ENCODE data around the gene RBM33.

Gene RBM33

GRCh38 chr7:155660758-155661093 lies 16.3 kb downstream of the RBM33 start:
- DNase-seq (ENCODE audit: insufficient read length, low spot score) = no peak
- FAIRE-seq = peak; percentile 31

DNA sequence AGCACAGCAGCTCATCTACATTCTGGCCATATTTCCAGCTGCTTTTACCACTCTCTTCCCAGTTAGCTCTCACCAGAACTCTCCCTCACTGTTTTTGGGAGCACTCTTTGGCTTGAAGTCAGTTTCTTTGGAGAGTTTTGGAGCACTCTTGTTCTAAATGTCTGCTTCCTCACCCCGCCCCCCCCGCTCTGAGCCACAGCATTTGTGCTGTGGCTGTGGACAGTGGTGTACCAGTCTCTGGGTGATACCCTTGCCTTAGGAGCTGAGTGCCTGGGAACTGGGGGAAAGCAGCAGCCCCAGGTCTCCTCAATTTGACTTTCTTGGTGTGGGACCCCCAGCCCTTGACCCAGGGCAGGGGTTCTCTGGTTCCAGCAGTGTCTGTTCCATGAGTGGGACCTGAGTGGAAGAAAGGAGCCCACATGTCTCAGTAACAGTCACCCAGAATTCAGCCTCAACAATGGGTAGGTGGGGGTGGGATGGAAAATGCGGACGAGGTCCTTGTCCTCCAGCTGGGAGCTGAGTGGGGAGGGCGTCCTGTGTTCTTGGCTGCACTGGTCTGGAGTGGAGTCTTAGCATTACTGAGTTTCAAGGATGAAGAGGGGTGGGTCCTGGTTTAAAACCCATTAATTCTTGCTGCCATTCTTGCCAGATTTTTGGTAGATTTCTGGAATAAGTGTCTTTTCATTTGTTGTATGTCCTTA lies 18.0 kb downstream of the RBM33 start:
- DNase-seq (ENCODE audit: insufficient read length, low spot score) = no peak
- no peak for FAIRE-seq

DNA sequence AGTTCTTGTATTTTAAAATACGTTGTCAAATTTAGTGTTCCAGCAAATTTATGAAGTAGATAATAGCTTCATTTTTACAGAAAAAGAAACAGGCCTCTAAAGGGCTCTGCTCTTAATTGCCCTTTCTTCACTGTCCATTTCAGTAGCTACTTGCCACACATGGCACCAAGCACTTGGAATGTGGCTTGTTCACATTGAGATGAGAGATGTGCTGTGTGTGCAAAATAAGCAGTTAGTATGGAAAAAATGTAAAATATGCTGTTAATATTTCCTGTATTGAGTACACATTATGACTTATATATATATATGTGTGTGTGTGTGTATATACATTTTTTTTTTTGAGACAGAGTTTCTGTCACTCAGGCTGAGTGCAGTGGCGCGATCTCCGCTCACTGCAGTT lies 19.5 kb downstream of the RBM33 start:
- no peak for FAIRE-seq
- no peak for DNase-seq (ENCODE audit: insufficient read length, low spot score)

DNA sequence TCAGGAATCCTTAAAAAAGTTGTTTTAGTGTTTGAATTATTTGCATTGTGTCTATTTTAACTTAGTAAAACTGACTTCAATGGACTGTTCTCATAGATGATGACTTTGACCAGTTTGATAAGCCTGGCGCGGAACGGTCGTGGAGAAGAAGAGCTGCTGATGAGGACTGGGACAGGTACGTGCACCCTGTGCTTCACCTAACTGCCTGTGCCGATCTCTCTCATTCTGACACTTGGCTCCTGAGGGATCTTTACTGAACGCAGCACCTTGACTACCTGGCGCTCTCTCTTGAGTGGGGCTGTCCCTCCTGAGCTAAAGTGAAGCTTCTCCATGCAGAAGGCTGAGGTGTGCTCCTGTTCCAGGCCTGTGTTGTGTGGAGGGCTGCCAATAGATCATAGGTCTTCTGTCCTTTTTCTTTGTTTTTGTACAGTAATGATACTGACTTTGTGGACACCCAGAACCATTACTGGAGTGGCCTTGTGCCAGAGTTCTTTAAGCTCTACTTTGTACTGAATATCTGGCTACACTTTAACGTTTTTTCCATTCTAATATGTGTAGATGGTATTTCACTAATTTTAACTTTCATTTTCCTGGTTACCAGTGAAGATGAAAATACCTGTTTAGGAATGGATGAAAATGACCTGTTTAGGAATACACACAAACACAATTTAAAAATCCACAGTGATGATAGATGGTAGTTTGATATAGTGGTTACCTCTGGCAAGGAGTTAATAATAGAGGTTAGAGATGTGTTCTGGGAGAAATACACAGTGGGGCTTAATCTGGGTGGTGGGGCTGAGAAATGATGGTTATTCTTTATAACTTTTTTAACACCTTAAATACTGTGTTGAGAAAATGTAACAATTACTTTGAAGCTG lies 20.9 kb downstream of the RBM33 start:
- FAIRE-seq = no peak

GRCh38 chr7:155665957-155666287 lies 21.5 kb downstream of the RBM33 start:
- no peak for FAIRE-seq
- DNase-seq (ENCODE audit: insufficient read length, low spot score) = no peak

More for the DNA sequence above, 20.9 kb downstream of the RBM33 start:
- no peak for DNase-seq (ENCODE audit: insufficient read length, low spot score)

GRCh38 chr7:155667241-155667829 lies 22.9 kb downstream of the RBM33 start:
- DNase-seq (ENCODE audit: insufficient read length, low spot score) (no peak), FAIRE-seq (no peak)

GRCh38 chr7:155669717-155670505 lies 25.4 kb downstream of the RBM33 start:
- no peak for DNase-seq (ENCODE audit: insufficient read length, low spot score)
- no peak for FAIRE-seq

- DNase-seq (ENCODE audit: insufficient read length, low spot score) = no peak
- FAIRE-seq = no peak
These were observed 26.1 kb downstream of the RBM33 start for GRCh38 chr7:155670521-155670920.

DNA sequence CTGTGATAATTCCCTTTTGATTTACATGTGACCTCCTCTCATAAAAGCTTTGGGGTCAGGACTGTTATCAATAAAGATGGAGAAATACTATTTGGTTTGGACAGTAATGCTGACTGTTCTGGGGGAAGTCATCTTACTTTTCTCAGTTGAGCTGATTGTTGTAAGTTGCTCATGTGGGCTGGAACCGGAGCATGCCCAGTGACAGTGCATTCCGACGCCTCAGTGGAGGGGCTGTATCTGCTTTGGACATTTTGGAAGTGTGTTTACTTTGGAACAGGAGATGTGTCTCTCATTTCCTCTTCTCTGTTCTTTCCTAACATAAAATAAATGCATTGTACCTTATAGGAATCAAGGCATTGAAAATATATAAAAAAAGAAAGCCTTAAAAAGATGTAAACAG lies 30.1 kb downstream of the RBM33 start:
- FAIRE-seq (no peak), DNase-seq (ENCODE audit: insufficient read length, low spot score) (no peak)

DNA sequence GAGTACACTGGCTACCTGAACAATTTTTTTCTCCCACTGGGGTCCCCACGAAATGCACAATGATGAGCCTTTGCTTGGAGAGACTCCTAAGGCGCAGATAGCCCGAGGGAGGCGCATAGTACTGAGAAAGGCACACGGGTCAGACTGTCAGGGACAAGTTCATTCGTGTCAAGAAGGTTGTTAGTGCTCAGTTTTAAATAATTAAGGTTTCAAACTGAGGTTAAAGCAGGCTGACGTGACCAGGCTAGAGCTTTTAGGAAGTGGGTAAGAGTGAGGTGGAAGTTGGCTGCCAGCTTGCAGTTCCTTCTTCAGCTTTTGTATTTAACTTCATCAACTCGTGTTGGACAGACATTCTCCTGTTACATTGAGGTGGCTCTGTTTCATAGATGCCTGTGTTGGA lies 31.6 kb downstream of the RBM33 start:
- FAIRE-seq = peak; percentile 91
- DNase-seq (ENCODE audit: insufficient read length, low spot score) = no peak

- FAIRE-seq = no peak
- no peak for DNase-seq (ENCODE audit: insufficient read length, low spot score)
These were observed 33.2 kb downstream of the RBM33 start for GRCh38 chr7:155677688-155678087.

- DNase-seq (ENCODE audit: insufficient read length, low spot score) (no peak), FAIRE-seq (no peak)
These were observed 35.7 kb downstream of the RBM33 start for GRCh38 chr7:155680124-155680523.

DNA sequence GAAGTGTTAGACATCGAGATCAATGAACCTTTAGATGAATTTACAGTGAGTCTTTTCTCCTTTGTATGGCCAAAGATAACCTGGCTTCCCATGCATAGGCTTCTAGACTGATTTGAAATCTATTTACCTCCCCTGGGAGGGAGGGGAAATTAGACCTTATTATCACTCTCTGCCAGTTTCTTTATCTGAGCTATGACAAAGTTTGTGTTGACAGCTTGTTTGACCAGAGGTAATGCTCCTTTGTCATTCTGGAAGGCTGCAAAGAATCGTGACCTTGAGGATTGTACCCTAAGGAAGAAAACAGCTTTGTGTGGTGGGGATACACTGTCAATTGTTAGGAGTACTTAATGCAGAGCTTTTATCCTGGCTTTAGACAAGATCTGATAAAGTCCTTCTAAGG lies 36.4 kb downstream of the RBM33 start:
- no peak for DNase-seq (ENCODE audit: insufficient read length, low spot score)
- FAIRE-seq = no peak

DNA sequence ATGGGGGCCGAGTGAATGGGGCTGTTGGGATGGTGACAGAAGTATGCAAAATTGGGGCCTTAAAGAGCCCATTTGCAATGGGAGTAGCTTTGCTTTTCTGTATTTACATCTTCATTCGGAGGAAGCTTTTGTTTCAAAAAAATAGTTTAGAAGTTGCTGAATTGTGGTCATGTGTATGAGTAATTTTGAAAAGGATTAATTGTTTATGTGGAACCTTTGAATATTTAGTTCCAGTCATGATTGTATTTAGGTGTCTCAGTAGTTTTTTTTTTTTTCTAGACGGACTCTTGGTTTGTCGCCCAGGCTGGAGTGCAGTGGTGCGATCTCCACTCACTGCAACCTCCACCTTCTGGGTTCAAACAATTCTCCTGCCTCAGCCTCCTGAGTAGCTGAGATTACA lies 37.2 kb downstream of the RBM33 start:
- FAIRE-seq (no peak), DNase-seq (ENCODE audit: insufficient read length, low spot score) (no peak)

DNA sequence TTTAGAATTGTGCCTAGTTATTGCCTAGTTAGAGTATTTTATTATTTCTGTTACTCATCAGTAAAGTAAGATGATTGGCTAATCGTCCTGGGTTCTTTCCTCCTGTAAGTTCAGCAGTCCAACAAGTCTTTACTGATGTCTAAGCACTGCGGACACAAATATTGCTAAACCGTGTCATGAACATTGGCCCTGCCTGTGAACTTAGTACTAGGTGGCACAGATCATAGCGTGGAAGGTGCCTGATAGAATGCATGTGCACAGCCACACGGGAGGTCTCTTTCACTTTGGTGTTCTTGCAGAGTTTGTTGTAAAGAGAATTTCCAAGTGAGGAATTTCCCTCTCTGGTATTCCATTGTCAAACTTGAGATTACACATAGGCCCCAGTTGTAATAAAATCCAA lies 38.0 kb downstream of the RBM33 start:
- FAIRE-seq (no peak), DNase-seq (ENCODE audit: insufficient read length, low spot score) (no peak)

GRCh38 chr7:155683098-155683497 lies 38.6 kb downstream of the RBM33 start:
- FAIRE-seq = no peak
- no peak for DNase-seq (ENCODE audit: insufficient read length, low spot score)

- FAIRE-seq = no peak
- DNase-seq (ENCODE audit: insufficient read length, low spot score) = no peak
These were observed 39.3 kb downstream of the RBM33 start for GRCh38 chr7:155683714-155684113.

GRCh38 chr7:155684543-155684942 lies 40.1 kb downstream of the RBM33 start:
- DNase-seq (ENCODE audit: insufficient read length, low spot score) = no peak
- no peak for FAIRE-seq

DNA sequence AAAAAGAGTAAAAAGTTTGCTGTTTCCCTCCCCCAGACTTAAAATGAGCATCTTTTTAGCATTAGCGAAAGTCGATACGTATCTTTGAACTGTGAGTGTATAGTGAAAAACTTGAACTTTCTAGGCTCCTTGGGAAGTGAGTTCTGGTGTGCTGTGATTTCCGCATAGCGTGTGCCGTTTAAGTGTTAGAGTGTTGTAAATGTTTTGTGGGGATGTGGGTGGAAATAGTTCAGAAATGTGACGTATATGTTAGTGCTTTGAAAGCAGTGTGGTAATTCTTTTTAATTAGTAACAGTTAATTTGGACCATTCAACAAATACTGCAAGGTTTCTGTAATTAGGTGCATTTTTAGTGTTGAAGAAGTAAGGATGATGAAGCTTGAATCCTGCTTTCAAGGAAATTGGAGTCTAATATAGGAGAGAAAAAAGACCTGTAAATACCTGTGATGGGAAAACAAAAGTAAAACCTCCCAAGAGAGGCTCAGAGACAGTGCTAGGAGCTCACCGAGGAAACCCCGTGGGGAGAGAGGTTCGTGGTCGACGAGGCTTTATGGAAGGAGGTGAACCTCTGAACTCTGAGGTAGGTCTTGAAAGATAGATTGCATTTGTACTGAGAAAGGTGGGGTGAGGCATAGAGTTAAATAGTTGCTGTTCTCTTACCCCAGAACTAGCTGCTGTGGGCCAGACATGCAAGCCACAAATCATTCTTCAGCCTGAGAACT lies 40.8 kb downstream of the RBM33 start:
- no peak for DNase-seq (ENCODE audit: insufficient read length, low spot score)
- peak; percentile 68 for FAIRE-seq

- no peak for FAIRE-seq
- no peak for DNase-seq (ENCODE audit: insufficient read length, low spot score)
These were observed 41.3 kb downstream of the RBM33 start for GRCh38 chr7:155685791-155686160.

Measured in GM19239 (cell line).